WTC11 (cell line): ENCODE measurements around the gene UBE2J2. TPM values are rescaled to one million over a fixed set of nuclear protein-coding genes. Genes with fewer than 3 reads are reported as not detected.
A peak's percentile ranks its signal among the peaks of the same experiment; 100 is the strongest.

Experiments used
- ATAC-seq: fragments of 200-7000 bp; cut with Tn5 transposase; 2 replicates; pipeline ENCODE4 v1.10.0; 2021; ENCODE audit warnings: mild to moderate bottlenecking, moderate library complexity
- CTCF ChIA-PET: fragments of 300-600 bp; sonication (Branson Sonifier 250); formaldehyde crosslinking; loops from one replicate; lab custom pipeline; 2021; ENCODE audit warnings: antibody characterized with exemption; lab: Charles Lee
- POLR2A ChIA-PET: fragments of 350-600 bp; sonication (Branson Sonifier 250); formaldehyde crosslinking; loops from one replicate; lab custom pipeline; 2021; ENCODE audit warnings: antibody characterized with exemption; lab: Charles Lee
- DNase-seq: peaks from one replicate; pipeline ENCODE4 v3.0.0; 2021; ENCODE audit warnings: low spot score
- H3K27ac Mint-ChIP-seq: 2 replicates; pipeline ENCODE4 v1.8.0; 2021; ENCODE audit warnings: mixed read lengths
- H3K27me3 Mint-ChIP-seq: 2 replicates; pipeline ENCODE4 v1.8.0; 2021; ENCODE audit warnings: low read depth, mild to moderate bottlenecking, moderate library complexity, mixed read lengths
- H3K36me3 Mint-ChIP-seq: 2 replicates; pipeline ENCODE4 v1.8.0; 2021; ENCODE audit warnings: mixed read lengths
- H3K4me1 Mint-ChIP-seq: 2 replicates; pipeline ENCODE4 v1.8.0; 2022; ENCODE audit warnings: mixed read lengths
- H3K4me3 Mint-ChIP-seq: 2 replicates; pipeline ENCODE4 v1.8.0; 2021; ENCODE audit warnings: mild to moderate bottlenecking, moderate library complexity, mixed read lengths
- H3K9me3 Mint-ChIP-seq: 2 replicates; pipeline ENCODE4 v1.8.0; 2021; ENCODE audit warnings: mixed read lengths
- ATF1 ChIP-seq: sonication (generic); formaldehyde crosslinking; IDR thresholded peaks from 2 replicates; pipeline ENCODE4 v1.8.1; 2023; ENCODE audit warnings: mild to moderate bottlenecking, moderate library complexity, missing genetic modification reagents
- CBFB ChIP-seq: sonication (generic); formaldehyde crosslinking; IDR thresholded peaks from 2 replicates; pipeline ENCODE4 v1.8.1; 2022; ENCODE audit warnings: mild to moderate bottlenecking, low read depth, missing genetic modification reagents
- CREM ChIP-seq: sonication (generic); formaldehyde crosslinking; IDR thresholded peaks from 2 replicates; pipeline ENCODE4 v1.8.1; 2022; ENCODE audit warnings: mild to moderate bottlenecking, missing genetic modification reagents, moderate library complexity
- EMX1 ChIP-seq: fragments of 250-450 bp; sonication (Bioruptor Pico); IDR thresholded peaks from 2 replicates; pipeline ENCODE4 v1.8.0; 2021; ENCODE audit warnings: mild to moderate bottlenecking
- ESRRA ChIP-seq: sonication (generic); formaldehyde crosslinking; IDR thresholded peaks from 2 replicates; pipeline ENCODE4 v1.8.1; 2022; ENCODE audit warnings: mild to moderate bottlenecking, missing genetic modification reagents, borderline replicate concordance
- GABPB1 ChIP-seq: sonication (generic); formaldehyde crosslinking; IDR thresholded peaks from 2 replicates; pipeline ENCODE4 v1.8.1; 2023; ENCODE audit warnings: mild to moderate bottlenecking, missing genetic modification reagents
- JUN ChIP-seq: sonication (generic); formaldehyde crosslinking; IDR thresholded peaks from 2 replicates; pipeline ENCODE4 v1.8.0; 2023; ENCODE audit warnings: mild to moderate bottlenecking, missing genetic modification reagents
- MAX ChIP-seq: sonication (generic); formaldehyde crosslinking; IDR thresholded peaks from 2 replicates; pipeline ENCODE4 v1.8.0; 2022; ENCODE audit warnings: mild to moderate bottlenecking, missing genetic modification reagents
- MYBL2 ChIP-seq: sonication (generic); formaldehyde crosslinking; IDR thresholded peaks from 2 replicates; pipeline ENCODE4 v1.8.1; 2023; ENCODE audit warnings: mild to moderate bottlenecking, moderate library complexity, missing genetic modification reagents
- NFYB ChIP-seq: sonication (generic); formaldehyde crosslinking; conservative IDR thresholded peaks from 2 replicates; pipeline ENCODE4 v1.8.0; 2022; ENCODE audit warnings: low read depth, missing genetic modification reagents
- PRRX2 ChIP-seq: fragments of 250-450 bp; sonication (Bioruptor Pico); IDR thresholded peaks from 2 replicates; pipeline ENCODE4 v1.8.0; 2021; ENCODE audit warnings: mild to moderate bottlenecking
- RELA ChIP-seq: sonication (generic); formaldehyde crosslinking; IDR thresholded peaks from 2 replicates; pipeline ENCODE4 v1.8.1; 2022; ENCODE audit warnings: missing genetic modification reagents, mild to moderate bottlenecking, borderline replicate concordance
- SMAD3 ChIP-seq: sonication (generic); formaldehyde crosslinking; IDR thresholded peaks from 2 replicates; pipeline ENCODE4 v1.8.0; 2022; ENCODE audit warnings: missing genetic modification reagents, mild to moderate bottlenecking, borderline replicate concordance
- SP1 ChIP-seq: sonication (generic); formaldehyde crosslinking; conservative IDR thresholded peaks from 2 replicates; pipeline ENCODE4 v1.8.1; 2022; ENCODE audit warnings: missing genetic modification reagents
- TEAD1 ChIP-seq: sonication (generic); formaldehyde crosslinking; IDR thresholded peaks from 2 replicates; pipeline ENCODE4 v1.8.0; 2022; ENCODE audit warnings: mild to moderate bottlenecking, missing genetic modification reagents
- USF2 ChIP-seq: sonication (generic); formaldehyde crosslinking; IDR thresholded peaks from 2 replicates; pipeline ENCODE4 v1.8.1; 2023; ENCODE audit warnings: mild to moderate bottlenecking, missing genetic modification reagents, moderate library complexity
- ZNF232 ChIP-seq: sonication (generic); formaldehyde crosslinking; IDR thresholded peaks from 2 replicates; pipeline ENCODE4 v1.8.0; 2022; ENCODE audit warnings: mild to moderate bottlenecking, missing genetic modification reagents
- ZNF416 ChIP-seq: fragments of 250-450 bp; sonication (Bioruptor Pico); IDR thresholded peaks from 2 replicates; pipeline ENCODE4 v1.9.0; 2021; ENCODE audit warnings: mild to moderate bottlenecking, inconsistent platforms
- ZSCAN18 ChIP-seq: fragments of 250-450 bp; sonication (Bioruptor Pico); IDR thresholded peaks from 2 replicates; pipeline ENCODE4 v2.1.2; 2022; ENCODE audit warnings: mild to moderate bottlenecking, moderate library complexity
- total RNA-seq: library from RNA; stranded (reverse); gene quantifications from 3 replicates; pipeline ENCODE4 v1.2.3, GENCODE V29; 2021
- TF ChIP-seq, protein P1 (sequence below): sonication (generic); formaldehyde crosslinking; IDR thresholded peaks from 2 replicates; pipeline ENCODE4 v1.8.1; 2022; ENCODE audit warnings: mild to moderate bottlenecking, moderate library complexity, missing genetic modification reagents
- TF ChIP-seq, protein P2 (sequence below): sonication (generic); formaldehyde crosslinking; IDR thresholded peaks from 2 replicates; pipeline ENCODE4 v1.8.1; 2023; ENCODE audit warnings: mild to moderate bottlenecking, moderate library complexity, missing genetic modification reagents
- TF ChIP-seq, protein P3 (sequence below): sonication (generic); formaldehyde crosslinking; IDR thresholded peaks from 2 replicates; pipeline ENCODE4 v1.8.0; 2022; ENCODE audit warnings: mild to moderate bottlenecking, missing genetic modification reagents

The UBE2J2 gene
- total RNA-seq, 1 experiment from 2014 or later: 72.2 TPM

- peak within 1 kb of the TSS; percentile 81 for H3K27ac Mint-ChIP-seq
- DNase-seq (peak; percentile 96), ATAC-seq (peak; percentile 90)
- POLR2A ChIA-PET: no interaction called here
- H3K27me3 Mint-ChIP-seq: no peaks in the 10 kb centered on the region
- peaks cover 10% of the 10 kb centered on the region for H3K36me3 Mint-ChIP-seq
- CTCF ChIA-PET: interaction anchor here (0.7 to 2.3 kb wide), 5 partner anchors 58 to 216 kb away, joined by 3 to 19 read pairs (median 3); partner anchors contain the start of gene TTLL10
- peaks cover 10% of the 10 kb centered on the region for H3K4me1 Mint-ChIP-seq
- H3K4me3 Mint-ChIP-seq: peak within 1 kb of the TSS; percentile 90
- peaks cover 3% of the 10 kb centered on the region; the same call in 1 of the 2 replicates for H3K9me3 Mint-ChIP-seq
- TF ChIP-seq, protein P1, sequence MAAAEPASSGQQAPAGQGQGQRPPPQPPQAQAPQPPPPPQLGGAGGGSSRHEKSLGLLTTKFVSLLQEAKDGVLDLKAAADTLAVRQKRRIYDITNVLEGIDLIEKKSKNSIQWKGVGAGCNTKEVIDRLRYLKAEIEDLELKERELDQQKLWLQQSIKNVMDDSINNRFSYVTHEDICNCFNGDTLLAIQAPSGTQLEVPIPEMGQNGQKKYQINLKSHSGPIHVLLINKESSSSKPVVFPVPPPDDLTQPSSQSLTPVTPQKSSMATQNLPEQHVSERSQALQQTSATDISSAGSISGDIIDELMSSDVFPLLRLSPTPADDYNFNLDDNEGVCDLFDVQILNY (CRISPR knock-in tag): peak; percentile 72; the same call in 1 of the 2 replicates
- peak; percentile 65; the same call in 1 of the 2 replicates for TF ChIP-seq ESRRA (CRISPR knock-in tag)
- TF ChIP-seq NFYB (CRISPR knock-in tag): peak; percentile 80
- TF ChIP-seq CREM (CRISPR knock-in tag): peak; percentile 66
- TF ChIP-seq ZNF416 (CRISPR knock-in tag): no peak
- 0 out of 2 replicates have a peak, but pooled peaks have one; percentile 50 for TF ChIP-seq RELA
- 0 out of 2 replicates have a peak, but pooled peaks have one; percentile 11 for TF ChIP-seq SMAD3 (CRISPR knock-in tag)
- no peak for TF ChIP-seq EMX1 (CRISPR knock-in tag)
- TF ChIP-seq, protein P2, sequence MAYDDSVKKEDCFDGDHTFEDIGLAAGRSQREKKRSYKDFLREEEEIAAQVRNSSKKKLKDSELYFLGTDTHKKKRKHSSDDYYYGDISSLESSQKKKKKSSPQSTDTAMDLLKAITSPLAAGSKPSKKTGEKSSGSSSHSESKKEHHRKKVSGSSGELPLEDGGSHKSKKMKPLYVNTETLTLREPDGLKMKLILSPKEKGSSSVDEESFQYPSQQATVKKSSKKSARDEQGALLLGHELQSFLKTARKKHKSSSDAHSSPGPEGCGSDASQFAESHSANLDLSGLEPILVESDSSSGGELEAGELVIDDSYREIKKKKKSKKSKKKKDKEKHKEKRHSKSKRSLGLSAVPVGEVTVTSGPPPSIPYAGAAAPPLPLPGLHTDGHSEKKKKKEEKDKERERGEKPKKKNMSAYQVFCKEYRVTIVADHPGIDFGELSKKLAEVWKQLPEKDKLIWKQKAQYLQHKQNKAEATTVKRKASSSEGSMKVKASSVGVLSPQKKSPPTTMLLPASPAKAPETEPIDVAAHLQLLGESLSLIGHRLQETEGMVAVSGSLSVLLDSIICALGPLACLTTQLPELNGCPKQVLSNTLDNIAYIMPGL: peak; percentile 72
- TF ChIP-seq ZSCAN18 (CRISPR knock-in tag): no peak
- TF ChIP-seq, protein P3, sequence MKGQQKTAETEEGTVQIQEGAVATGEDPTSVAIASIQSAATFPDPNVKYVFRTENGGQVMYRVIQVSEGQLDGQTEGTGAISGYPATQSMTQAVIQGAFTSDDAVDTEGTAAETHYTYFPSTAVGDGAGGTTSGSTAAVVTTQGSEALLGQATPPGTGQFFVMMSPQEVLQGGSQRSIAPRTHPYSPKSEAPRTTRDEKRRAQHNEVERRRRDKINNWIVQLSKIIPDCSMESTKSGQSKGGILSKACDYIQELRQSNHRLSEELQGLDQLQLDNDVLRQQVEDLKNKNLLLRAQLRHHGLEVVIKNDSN (CRISPR knock-in tag): peak; percentile 95
- peak; percentile 72 for TF ChIP-seq GABPB1
- peak; percentile 68; the same call in 1 of the 2 replicates for TF ChIP-seq SP1 (CRISPR knock-in tag)
- TF ChIP-seq MAX: 0 out of 2 replicates have a peak, but pooled peaks have one; percentile 51
- TF ChIP-seq ATF1: 0 out of 2 replicates have a peak, but pooled peaks have one; percentile 28
- 0 out of 2 replicates have a peak, but pooled peaks have one; percentile 41 for TF ChIP-seq ZNF232 (CRISPR knock-in tag)
- TF ChIP-seq CBFB (CRISPR knock-in tag): no peak
- peak; percentile 97 for TF ChIP-seq USF2 (CRISPR knock-in tag)
- TF ChIP-seq TEAD1 (CRISPR knock-in tag): 0 out of 2 replicates have a peak, but pooled peaks have one; percentile 40
- peak; percentile 71; the same call in 1 of the 2 replicates for TF ChIP-seq MYBL2 (CRISPR knock-in tag)
- TF ChIP-seq JUN (CRISPR knock-in tag): 0 out of 2 replicates have a peak, but pooled peaks have one; percentile 33
- no peak for TF ChIP-seq PRRX2 (CRISPR knock-in tag)
Measured at GRCh38 chr1:1231400-1232207, 42.0 kb downstream of the UBE2J2 start, which contains the start of gene SDF4. SDF4 (minus strand) TSS chr1:1232001; CDS start chr1:1228772, 3,229 bp downstream.
